GM19372 (cell line): ENCODE data around the gene IFIH1.

Experiments used
- ATAC-seq: cut with Tn5 transposase; IDR thresholded peaks from one replicate; pipeline ENCODE4 v1.9.1; 2021; ENCODE audit warnings: mild to moderate bottlenecking, low read depth, moderate library complexity; ENCODE audit not compliant: unreplicated experiment

The IFIH1 gene

DNA sequence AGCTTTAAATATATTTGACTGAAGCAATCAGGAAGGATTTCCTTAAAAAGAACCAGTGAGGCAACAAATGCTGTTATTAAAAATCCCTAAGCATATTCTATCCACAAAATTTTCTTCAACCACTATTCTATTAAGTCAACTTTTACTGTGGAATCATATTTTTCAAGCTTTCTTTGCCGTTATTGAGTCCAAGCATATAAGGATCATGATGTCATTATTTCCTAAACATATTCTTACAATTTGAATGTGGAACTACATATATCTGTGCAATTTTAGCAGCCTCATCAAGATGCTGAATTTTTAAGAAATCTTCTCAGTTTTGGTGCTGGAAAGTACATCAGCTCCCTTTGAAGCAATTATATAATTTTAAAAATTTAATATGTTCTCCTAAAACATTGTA, 5.6 kb downstream of the IFIH1 start:
- no peak for ATAC-seq

DNA sequence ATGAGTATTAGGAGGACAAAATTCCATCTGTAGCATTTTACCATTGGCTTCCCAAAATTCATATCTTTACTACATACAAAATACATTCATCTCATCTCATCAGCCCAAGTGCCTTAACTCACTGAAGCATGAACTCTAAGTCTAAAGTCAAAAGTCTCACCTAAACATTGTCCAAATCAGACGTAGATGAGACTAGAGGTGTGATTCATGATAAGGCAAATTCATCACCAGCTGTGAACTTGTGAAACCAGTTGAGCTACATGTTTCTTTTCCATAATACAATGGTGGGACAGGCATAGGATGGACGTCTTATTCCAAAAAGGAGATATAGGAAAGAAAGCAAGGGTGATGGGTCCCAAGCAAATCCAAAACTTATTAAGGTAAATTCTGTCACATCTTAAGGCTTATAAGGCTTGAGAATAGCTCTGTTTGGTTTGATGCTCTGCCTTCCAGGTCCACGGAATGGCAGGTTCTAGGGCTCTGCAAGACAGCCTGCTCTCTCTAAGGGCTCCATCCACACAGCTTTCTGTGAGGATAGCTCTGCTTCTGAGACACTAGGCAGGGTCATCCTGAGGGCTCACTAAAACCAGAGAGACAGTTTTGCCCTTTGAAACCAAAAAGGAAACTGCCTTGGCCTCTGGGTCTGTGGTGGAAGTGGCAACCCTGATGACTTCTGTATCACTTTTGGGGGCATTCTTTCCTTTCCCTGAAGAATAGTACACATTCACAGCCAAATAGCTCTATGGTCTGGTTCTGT, 9.6 kb downstream of the IFIH1 start:
- no peak for ATAC-seq

DNA sequence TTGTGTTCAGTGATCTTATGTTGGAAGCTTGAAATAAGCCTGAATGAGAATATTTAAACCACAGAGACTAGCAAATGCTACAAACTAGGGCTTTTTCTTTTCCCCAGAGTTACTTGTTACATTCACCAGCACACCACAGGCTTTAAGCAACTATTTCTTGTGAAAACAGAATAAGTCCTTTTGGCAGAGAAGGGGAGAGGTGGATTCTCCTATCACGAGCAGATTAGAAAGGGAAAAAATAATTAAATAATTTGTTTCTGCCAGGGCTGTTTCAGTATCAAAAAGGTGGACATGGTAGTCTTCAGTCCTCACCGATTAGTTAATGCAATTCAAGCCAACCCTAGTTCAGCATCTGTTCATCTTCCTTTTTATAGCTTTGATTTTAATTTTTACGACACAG, 12.6 kb downstream of the IFIH1 start:
- no peak for ATAC-seq

DNA sequence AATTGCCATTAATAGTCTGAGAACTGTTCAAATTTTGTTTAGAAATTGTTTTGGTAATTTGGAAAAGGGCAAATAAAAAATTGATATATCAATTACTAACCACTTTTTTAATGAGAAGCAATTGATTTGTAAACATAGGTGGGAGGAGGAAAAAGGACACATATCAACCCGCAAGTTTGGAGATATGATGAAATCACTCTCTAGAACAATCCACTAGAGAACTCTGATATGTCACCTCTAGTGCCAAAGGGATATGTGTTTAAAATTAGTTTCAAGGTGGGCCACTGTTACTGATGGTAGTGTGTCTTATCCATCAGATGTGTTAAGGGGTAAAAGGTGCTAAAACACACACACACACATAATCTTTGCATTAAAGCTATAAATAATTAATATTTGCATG, 16.6 kb downstream of the IFIH1 start:
- ATAC-seq, result no peak

DNA sequence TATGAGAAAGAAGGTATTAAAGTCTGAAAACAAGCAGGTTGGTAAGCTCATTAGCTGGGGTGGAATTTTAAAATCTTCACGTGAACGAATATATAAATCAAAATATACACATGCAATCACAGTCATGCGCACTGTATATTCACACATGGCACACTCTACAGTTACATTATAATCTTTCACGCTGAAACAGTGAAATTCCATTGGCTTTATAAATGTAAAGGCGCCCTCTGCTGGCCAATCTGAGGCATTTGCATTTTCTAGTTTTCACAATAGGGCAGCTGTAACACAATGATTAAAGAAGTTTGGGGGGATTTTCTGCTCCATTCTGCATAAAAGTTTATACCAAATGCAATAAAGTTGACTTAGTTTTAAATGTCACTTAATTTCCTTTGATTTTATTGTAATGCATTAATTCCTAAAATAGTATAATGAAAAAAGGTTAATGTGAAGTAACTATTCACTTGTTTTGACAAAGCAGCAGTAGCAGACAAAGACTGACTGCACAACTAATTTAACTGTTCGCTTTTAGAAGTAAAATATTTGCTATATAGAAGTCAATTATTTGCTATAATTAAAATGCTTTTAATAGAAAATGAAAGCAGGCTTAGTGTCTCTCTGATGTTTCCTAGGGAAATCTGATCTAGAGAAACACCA, 17.2 kb downstream of the IFIH1 start:
- peak; percentile 81 for ATAC-seq

DNA sequence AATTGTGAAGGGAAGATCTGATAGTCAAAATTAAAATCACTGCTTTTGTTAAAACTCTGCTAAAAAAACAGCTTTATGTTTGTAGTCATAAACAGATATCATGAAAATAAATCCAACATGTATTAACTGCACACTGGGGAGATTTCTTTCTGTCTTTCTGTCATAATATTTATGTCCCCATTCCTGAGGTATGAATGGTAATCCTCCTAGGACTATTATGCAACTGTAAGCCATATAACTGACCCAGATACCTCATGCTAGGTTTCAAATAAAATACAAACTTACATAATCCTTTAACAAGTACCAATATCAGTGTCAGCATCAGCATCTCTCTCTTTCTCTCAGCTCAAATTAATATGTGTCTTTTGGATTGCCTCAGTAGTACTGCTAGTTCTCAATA, 18.2 kb downstream of the IFIH1 start:
- no peak for ATAC-seq

DNA sequence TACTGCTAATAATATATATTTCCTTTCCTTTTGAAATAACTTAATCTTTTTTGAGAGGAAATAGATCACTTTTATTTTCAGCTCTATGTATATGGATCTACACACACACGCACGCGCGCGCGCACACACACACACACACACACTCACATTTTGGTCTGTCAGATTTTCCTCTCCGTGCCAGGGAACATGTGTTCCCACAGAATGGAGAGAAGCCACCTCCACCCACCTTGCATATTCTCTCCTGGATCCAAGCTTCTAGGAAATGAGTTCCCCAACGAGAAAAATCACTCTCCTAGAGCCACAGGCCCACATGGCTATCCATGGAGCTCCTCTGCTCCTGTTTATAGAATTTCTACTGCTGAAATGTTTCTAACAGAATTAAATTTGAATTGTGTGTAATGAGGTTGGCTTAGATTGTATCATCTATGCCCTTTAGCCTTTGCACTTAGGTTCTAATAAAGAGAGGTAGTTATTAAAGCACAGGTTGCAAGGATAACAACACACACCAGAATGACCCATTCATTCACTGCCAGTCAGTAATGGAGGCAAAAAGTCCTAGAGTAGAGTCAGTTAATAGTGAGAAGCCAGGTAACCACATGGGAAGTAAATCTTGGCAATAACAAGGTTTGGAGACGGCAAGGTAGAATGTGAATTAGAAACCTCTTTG, 19.7 kb downstream of the IFIH1 start:
- ATAC-seq, result no peak

DNA sequence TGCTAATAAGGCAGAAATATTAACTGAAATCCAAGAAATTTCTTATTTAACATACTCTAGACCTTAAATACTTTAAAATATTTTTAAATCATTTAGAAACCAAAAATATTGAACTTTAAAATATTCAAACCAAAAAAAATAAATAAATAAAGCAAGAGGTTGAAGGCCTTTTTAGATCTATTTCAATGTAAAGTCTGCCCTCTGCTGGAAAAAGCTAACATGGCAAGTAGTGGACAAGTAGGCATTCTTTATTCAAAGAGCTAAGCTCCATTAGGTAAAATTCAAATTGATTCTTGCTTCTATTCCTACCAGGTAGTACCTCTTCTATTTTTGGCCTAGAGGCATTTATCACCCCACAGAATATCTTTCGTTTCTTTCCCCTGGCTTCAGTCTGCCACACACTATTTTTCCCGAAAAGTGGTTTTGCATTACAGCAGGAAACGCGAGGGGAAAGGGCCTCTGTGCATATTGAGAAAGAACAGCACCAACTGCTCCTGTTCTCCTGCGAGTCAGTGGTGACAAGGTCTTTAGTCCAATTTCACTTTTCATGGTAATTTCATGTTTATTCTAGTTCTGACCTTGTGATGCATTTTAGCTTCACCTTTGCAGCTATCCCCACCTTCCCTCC, 20.4 kb downstream of the IFIH1 start:
- ATAC-seq, result no peak

DNA sequence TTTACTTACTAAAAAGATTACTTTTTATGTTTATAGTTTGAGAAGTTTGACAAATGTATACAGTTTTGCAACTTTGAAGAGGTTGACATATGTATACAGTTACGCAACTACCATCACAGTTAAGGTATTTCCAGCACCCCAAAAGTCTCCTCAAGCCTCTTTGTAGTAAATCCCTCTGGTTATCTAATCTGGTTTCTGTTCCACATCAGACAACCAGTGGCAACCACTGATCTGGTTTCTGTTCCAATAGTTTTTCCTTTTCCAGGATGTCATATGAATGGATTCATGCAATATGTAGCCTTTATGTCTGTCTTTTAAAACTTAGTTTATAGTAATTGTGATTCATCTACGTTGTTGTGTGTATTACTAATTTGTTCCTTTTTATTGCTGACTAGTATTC, 23.5 kb downstream of the IFIH1 start:
- no peak for ATAC-seq

DNA sequence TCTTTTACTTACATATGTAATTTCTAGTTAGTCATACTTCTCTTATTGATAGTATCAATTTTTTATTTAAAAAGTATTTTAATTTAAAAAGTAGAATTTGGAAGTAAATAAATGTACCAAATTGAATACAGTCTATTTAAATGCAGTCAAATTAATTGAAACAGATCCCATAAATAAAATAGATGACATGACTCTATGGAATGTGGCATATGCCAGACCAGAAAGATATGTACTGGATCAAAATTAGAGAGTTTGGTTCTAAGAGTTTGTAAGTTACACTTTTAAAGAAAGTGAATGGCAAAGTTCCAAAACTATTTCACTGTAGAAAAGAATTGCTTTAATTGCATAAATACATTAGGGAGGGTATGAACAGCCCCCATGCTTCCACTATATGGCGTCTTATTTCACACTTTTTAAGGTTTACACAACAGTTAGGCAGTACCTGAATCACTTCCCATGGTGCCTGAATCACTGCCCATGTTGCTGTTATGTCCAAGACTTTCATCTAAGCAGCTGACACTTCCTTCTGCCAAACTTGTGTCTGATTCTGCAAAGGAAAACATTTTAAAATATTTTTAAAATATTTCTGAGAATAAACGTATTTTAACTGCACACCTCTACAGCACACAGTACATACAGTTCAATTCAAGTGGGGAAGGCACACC, 25.2 kb downstream of the IFIH1 start:
- no peak for ATAC-seq

DNA sequence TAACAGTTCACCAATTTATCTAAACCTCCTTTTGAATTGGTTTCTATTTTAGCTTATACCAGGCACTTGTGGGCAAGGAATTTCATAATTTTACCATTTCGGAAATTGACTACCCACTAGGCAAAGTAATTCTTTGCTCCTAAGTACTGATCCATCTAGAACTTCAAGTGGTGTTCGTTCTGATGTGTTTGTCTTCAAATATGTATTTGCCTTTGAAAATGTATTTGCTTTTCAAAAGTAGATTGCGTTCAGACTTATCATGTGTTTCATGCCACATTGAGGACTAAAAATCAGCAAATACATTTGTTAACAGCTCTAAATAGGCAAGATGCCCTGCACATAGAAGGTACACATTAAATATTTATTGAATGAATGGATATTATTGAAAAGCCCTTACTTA, 26.7 kb downstream of the IFIH1 start:
- no peak for ATAC-seq

DNA sequence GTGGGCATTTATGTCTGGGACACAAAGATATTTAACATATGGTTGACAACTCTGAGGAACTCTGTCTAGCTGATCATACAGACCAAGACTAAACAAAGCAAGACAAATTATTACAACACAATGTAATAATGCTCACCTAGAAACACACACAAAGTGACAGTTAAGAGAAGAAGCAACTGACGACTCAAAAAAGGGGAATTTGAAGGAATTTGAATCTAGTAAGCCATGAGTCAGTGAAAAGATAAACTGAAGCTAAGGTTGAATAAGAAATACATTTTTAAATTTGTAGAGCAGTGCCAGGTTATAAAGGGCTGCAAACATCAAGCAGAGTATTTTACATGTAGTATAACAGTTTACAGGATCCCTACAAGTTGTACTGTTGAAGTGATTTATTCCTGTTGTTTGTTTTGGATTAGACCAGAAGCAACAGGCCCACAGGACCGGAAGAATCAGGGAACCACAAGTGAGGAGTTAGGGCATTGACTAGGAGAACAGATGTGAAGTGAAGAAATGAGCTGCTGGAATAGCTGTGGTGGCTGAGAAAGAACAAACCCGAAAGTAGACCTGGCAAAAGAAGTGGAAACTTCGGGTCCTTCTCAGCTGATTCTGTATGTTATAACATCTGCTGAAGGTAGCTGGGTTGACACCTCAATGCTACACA, 35.6 kb downstream of the IFIH1 start:
- no peak for ATAC-seq

DNA sequence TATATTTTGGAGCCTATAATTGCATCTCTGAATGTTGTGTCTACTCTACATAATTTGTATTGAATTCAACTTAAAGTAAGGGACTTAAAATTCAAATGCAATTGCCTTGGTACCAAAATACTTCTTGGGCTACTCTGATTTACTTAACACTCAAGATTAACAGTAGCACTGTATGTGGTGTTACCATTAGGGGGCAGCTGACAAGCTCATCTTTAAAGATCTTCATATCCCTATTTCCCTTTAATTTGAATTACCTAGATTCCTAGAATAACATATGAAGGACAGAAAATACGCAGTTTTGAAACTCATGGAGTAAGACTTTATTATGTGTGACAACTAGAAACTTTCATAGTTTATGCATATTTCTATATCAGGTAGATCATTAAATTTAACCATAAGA, 37.8 kb downstream of the IFIH1 start:
- no peak for ATAC-seq

DNA sequence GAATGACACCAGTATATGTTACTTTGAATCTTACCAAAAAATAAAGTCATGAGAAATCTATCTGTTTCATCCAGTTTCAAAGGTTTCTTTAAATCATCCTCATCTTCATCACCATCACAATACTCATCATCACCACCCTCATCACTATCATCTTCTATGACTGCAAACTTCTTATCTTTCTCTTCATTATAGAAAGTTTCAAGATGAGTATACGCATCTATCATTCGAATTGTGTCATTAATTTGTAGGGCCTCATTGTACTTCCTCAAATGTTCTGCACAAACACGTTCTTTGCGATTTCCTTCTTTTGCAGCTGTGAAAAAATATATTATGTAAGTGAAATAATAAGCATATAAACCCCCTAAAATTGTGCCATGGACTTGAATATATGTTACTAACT, 41.1 kb downstream of the IFIH1 start:
- no peak for ATAC-seq

DNA sequence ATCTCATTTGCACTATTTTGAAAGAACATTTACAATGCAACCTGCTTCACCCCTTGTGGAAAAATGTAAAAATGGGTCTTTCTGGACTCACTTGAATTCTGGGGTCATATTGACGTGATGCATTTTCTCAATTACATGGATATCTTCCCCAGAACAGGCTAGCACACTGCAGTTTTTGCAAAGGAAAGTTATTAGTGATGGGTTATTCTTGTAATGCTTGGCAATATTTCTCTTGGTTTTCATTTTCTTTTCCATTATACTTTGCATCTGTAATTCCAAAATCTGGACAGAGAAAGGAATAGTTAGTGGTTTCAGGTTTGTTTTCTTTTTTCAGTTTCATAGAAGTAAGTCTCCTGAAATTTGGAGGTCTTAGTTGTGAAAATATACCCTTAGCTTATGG, 50.5 kb downstream of the IFIH1 start:
- ATAC-seq, result no peak

DNA sequence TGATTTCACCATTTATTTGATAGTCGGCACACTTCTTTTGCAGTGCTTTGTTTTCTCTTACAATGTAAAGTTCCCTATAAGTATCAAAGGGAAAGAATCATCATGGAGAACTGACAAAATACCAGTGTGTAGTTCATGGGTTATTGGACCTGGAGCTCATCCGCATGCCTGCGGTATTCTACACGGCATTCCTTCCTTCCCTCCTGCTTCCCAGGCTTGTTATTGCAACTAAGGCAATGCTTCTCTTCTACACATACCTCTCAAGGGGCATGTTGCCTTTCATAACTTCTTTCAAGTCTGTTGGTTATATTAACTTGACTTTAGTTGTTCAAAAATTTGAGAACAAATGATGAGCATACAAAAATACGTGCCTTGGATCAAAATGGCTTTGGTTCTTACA, 51.0 kb downstream of the IFIH1 start:
- no peak for ATAC-seq

DNA sequence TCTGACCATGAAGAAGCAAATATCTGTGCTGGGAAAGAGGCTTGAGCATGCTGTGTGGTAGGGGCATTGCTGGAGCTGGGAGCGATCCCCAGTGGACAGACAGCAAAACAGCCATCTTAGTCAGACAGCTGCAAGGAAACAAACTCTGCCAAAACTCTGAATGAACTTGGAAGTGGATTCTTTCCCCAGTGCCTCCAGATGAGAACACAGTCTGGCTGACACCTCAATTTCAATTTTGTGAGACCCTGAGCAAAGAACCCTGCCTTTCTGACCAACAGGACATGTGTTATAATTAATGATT, 52.1 kb downstream of the IFIH1 start:
- ATAC-seq, result no peak

DNA sequence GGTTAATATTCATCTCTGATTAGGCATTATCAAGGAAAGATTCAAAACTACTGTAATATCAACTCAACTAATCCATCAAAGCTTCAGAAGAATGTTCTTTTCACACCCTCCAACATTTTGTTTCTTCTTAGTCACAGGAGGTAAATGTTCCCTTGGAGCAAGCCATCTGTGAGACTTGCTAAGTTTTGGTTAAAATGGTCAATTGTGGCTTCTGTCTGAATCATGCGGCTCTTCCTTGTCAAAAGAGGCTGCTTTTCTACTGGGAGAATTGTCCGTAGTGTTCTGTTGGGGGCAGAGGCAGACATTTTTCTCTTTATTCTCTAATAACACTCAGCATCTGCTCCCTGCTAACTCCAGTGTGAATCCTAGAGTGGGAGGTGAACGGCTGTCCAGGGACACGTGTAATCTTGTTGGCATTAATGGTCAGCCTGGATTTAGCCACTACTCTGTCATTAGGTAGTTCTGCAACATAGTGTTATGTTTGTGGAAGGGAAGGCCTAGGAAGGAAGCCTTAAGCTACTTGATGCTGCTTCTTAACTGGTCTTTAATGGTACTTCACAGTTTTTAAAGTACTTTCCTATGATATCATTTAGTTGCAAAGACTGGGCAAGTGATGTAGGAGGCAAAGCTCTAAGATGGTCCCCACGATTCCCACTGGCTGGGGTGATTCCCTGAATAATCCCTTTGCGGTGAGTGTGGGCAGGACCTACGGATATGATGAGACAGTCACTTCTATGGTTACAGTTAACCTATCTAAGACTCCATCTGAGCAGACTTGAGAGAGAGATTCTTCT, 52.6 kb downstream of the IFIH1 start:
- no peak for ATAC-seq

DNA sequence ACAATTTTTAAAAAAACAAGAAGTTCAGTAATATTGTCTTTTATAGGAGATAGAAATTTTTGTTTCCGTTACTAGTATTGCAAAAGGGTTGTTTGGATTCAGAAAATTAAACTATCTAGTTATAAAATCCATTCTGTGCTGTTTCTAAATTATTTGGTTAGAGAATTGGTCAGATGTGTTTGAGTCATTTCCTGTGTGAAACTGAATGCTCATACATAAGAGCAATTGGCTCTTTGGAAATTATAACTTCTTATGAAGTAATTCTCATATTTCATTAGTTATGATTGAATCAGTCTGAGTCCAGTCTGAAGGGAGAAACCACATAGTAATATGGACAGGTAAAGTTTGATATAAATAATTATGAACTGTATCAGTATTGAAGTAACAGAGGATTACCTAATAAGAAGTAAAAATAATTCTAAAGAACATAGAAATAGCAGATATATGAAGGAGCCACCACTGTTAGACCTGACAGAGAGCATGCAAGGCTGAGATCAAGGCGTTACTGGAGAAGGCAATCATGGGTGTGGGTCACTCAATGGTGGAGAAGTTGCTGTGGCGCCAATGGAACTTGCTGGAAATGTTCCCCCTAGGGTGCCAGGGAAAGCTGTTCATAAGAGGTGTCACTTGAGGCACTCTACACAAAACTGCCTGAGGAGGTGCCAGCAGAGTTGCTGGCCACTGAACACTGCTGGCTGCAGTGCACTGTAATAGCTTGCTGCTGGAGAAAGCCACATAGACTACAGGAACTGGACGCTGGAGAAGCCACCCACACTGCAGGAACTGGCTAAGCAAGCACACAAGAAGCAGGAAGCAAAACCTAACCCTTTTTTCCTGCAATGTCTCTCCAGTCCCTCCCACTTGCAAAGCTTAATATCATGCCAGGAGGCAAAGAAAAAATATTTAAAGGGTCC, 57.2 kb downstream of the IFIH1 start:
- peak; percentile 61 for ATAC-seq
